ENCODE measurements around the gene ACTL6A.
A peak's percentile ranks its signal among the peaks of the same experiment; 100 is the strongest.
"Not testable (repeated sequence)": the region's sequence is repeated elsewhere in the genome, so short reads cannot be mapped to it uniquely, and the experiment has no call there.

The ACTL6A gene
- 41.6 to 53.7 reads per million in 2 donors for total RNA-seq

GRCh38 chr3:179562591-179563270 is at the start of gene ACTL6A:
Gene ACTL6A (plus strand): TSS chr3:179562926. CDS start chr3:179563093, 167 bp downstream.
- peak; percentile 87 for DNase-seq

- no peak for DNase-seq
These were observed 48.9 kb upstream of the ACTL6A start for GRCh38 chr3:179513862-179514261.

- not testable (repeated sequence) for DNase-seq
These were observed 46.1 kb upstream of the ACTL6A start for GRCh38 chr3:179516461-179517251.

- DNase-seq: no peak
These were observed 36.2 kb upstream of the ACTL6A start for GRCh38 chr3:179526482-179526881.

GRCh38 chr3:179526989-179527391 is 35.7 kb upstream of the ACTL6A start:
- DNase-seq: no peak

- no peak for DNase-seq
These were observed 34.0 kb upstream of the ACTL6A start for GRCh38 chr3:179528772-179529171.

GRCh38 chr3:179531576-179531975 is 31.1 kb upstream of the ACTL6A start:
- DNase-seq: no peak

- DNase-seq: no peak
These were observed 29.5 kb upstream of the ACTL6A start for GRCh38 chr3:179533274-179533673.

GRCh38 chr3:179536256-179536655 is 26.5 kb upstream of the ACTL6A start:
- DNase-seq: no peak

- no peak for DNase-seq
These were observed 21.6 kb upstream of the ACTL6A start for GRCh38 chr3:179541094-179541493.

- no peak for DNase-seq
These were observed 21.1 kb upstream of the ACTL6A start for GRCh38 chr3:179541596-179541995.

- DNase-seq: no peak
These were observed 20.4 kb upstream of the ACTL6A start for GRCh38 chr3:179542375-179542774.

GRCh38 chr3:179544981-179545645 is 17.6 kb upstream of the ACTL6A start:
- no peak for DNase-seq

GRCh38 chr3:179546814-179547241 is 15.9 kb upstream of the ACTL6A start:
- no peak for DNase-seq

GRCh38 chr3:179551349-179552105 is 11.2 kb upstream of the ACTL6A start:
- DNase-seq: no peak

GRCh38 chr3:179558742-179559364 is 3.9 kb upstream of the ACTL6A start:
- DNase-seq: no peak

GRCh38 chr3:179560791-179561190 is 1.9 kb upstream of the ACTL6A start:
- no peak for DNase-seq

GRCh38 chr3:179563271-179563783 is 601 bp downstream of the ACTL6A start:
- peak; percentile 35 for DNase-seq

GRCh38 chr3:179565496-179565895 is 2.8 kb downstream of the ACTL6A start:
- no peak for DNase-seq

- DNase-seq: no peak
These were observed 18.3 kb downstream of the ACTL6A start for GRCh38 chr3:179580992-179581391.

- DNase-seq: no peak
These were observed 26.4 kb downstream of the ACTL6A start for GRCh38 chr3:179589143-179589542.

GRCh38 chr3:179590669-179591068 is 27.9 kb downstream of the ACTL6A start:
- DNase-seq: no peak

Measured in activated gamma-delta T cell (primary cell).